Astrocyte (in vitro differentiated cells and primary cell): ENCODE data around the gene ZNF488. TPM values are rescaled to one million over a fixed set of nuclear protein-coding genes. Genes with fewer than 3 reads are reported as not detected.

Experiments
- DNase-seq: peaks from one replicate; pipeline ENCODE4 v3.0.0-alpha.2; 2010; ENCODE audit warnings: low read depth
- FAIRE-seq: peaks from 2 replicates; lab custom pipeline; 2011; peaks lifted over from hg19 to GRCh38; lab: Jason Lieb, UNC
- H2AFZ ChIP-seq: 2 replicates; pipeline ENCODE4 v1.6.0; 2012; ENCODE audit warnings: low read depth, low read length, inconsistent platforms
- H3K27ac ChIP-seq: 2 replicates; pipeline ENCODE4 v1.5.1; 2011; ENCODE audit warnings: low read depth, low read length, inconsistent platforms
- H3K27me3 ChIP-seq: 2 replicates; pipeline ENCODE4 v1.6.0; 2011; ENCODE audit warnings: low read length, inconsistent platforms; ENCODE audit not compliant: insufficient read depth
- H3K36me3 ChIP-seq: 2 replicates; pipeline ENCODE4 v1.5.1; 2011; ENCODE audit warnings: low read length, inconsistent platforms; ENCODE audit not compliant: insufficient read depth
- H3K4me1 ChIP-seq: 2 replicates; pipeline ENCODE4 v1.5.1; 2011; ENCODE audit warnings: low read length, inconsistent platforms; ENCODE audit not compliant: insufficient read depth
- H3K4me2 ChIP-seq: 2 replicates; pipeline ENCODE4 v1.6.0; 2012; ENCODE audit warnings: low read length, inconsistent platforms
- H3K4me3 ChIP-seq: 2 replicates; pipeline ENCODE4 v1.5.1; 2011; ENCODE audit warnings: low read depth, mild to moderate bottlenecking, low read length, inconsistent platforms; ENCODE audit not compliant: insufficient read depth
- H3K79me2 ChIP-seq: 2 replicates; pipeline ENCODE4 v1.6.0; 2012; ENCODE audit warnings: mild to moderate bottlenecking, low read length, inconsistent platforms; ENCODE audit not compliant: insufficient read depth
- H3K9ac ChIP-seq: 2 replicates; pipeline ENCODE4 v1.6.0; 2012; ENCODE audit warnings: mild to moderate bottlenecking, low read length, inconsistent platforms
- H3K9me3 ChIP-seq: 2 replicates; pipeline ENCODE4 v1.5.1; 2012; ENCODE audit warnings: low read depth, mild to moderate bottlenecking, low read length, inconsistent platforms; ENCODE audit not compliant: insufficient read depth
- H4K20me1 ChIP-seq: 2 replicates; pipeline ENCODE4 v1.6.0; 2012; ENCODE audit warnings: low read length, inconsistent platforms; ENCODE audit not compliant: insufficient read depth
- H3K27ac Mint-ChIP-seq: one replicate; pipeline ENCODE4 v1.8.0; 2021; ENCODE audit warnings: mild to moderate bottlenecking, mixed read lengths; ENCODE audit not compliant: unreplicated experiment
- H3K27me3 Mint-ChIP-seq: one replicate; pipeline ENCODE4 v1.8.0; 2021; ENCODE audit warnings: low read depth, mixed read lengths; ENCODE audit not compliant: unreplicated experiment
- H3K36me3 Mint-ChIP-seq: one replicate; pipeline ENCODE4 v1.8.0; 2021; ENCODE audit warnings: low read depth, mixed read lengths; ENCODE audit not compliant: unreplicated experiment
- H3K4me1 Mint-ChIP-seq: one replicate; pipeline ENCODE4 v1.8.0; 2021; ENCODE audit warnings: low read depth, mixed read lengths; ENCODE audit not compliant: unreplicated experiment
- H3K4me3 Mint-ChIP-seq: one replicate; pipeline ENCODE4 v1.8.0; 2021; ENCODE audit warnings: mild to moderate bottlenecking, moderate library complexity, mixed read lengths; ENCODE audit not compliant: unreplicated experiment
- H3K9me3 Mint-ChIP-seq: one replicate; pipeline ENCODE4 v1.8.0; 2021; ENCODE audit warnings: mild to moderate bottlenecking, mixed read lengths; ENCODE audit not compliant: unreplicated experiment
- CTCF ChIP-seq: IDR thresholded peaks from 2 replicates; pipeline ENCODE4 v1.5.1; 2011; ENCODE audit warnings: low read depth, mild to moderate bottlenecking, inconsistent platforms, low read length, moderate library complexity; ENCODE audit not compliant: insufficient read depth
- EZH2 ChIP-seq: IDR thresholded peaks from 2 replicates; pipeline ENCODE4 v1.6.1; 2012; ENCODE audit warnings: mild to moderate bottlenecking, low read length, inconsistent platforms; ENCODE audit not compliant: insufficient read depth
- total RNA-seq: library from RNA; stranded (reverse); gene quantifications from 2 replicates; pipeline ENCODE4 v1.2.1, GENCODE V29; 2021

Gene ZNF488
- total RNA-seq, 1 donor from 2014 or later, result 1.4 TPM

GRCh38 chr10:47332946-47333345, 51.1 kb downstream of the ZNF488 start:
- H3K27me3 Mint-ChIP-seq, result peaks cover 38% of the 10 kb centered on the region
- Histone ChIP-seq H3K36me3 (no peaks in the 10 kb centered on the region), H3K4me2 (no peak overlapping the region), H3K27me3 (peaks cover 16% of the 10 kb centered on the region), H4K20me1 (no peaks in the 10 kb centered on the region), H3K27ac (no peak overlapping the region), H3K79me2 (no peaks in the 10 kb centered on the region), H3K9ac (no peak overlapping the region), H3K9me3 (no peaks in the 10 kb centered on the region), H2AFZ (no peak overlapping the region), H3K4me1 (no peaks in the 10 kb centered on the region), H3K4me3 (no peak overlapping the region)
- H3K9me3 Mint-ChIP-seq, result no peaks in the 10 kb centered on the region
- FAIRE-seq (no peak), DNase-seq (no peak)
- peaks cover 3% of the 10 kb centered on the region for H3K4me1 Mint-ChIP-seq
- no peak overlapping the region for H3K4me3 Mint-ChIP-seq
- TF ChIP-seq EZH2 (no peak), CTCF (no peak)
- H3K27ac Mint-ChIP-seq, result no peak overlapping the region
- no peaks in the 10 kb centered on the region for H3K36me3 Mint-ChIP-seq

GRCh38 chr10:47332371-47332770, 51.7 kb downstream of the ZNF488 start:
- H3K36me3 ChIP-seq, result no peaks in the 10 kb centered on the region
- DNase-seq (no peak), FAIRE-seq (no peak)
- H2AFZ ChIP-seq, result no peak overlapping the region
- H3K27ac ChIP-seq, result no peak overlapping the region
- H3K4me2 ChIP-seq, result no peak overlapping the region
- H3K9me3 ChIP-seq, result no peaks in the 10 kb centered on the region
- no peak overlapping the region for H3K4me3 Mint-ChIP-seq
- TF ChIP-seq CTCF (no peak), EZH2 (no peak)
- no peak overlapping the region for H3K9ac ChIP-seq
- H3K4me1 ChIP-seq, result no peaks in the 10 kb centered on the region
- peaks cover 12% of the 10 kb centered on the region for H3K27me3 ChIP-seq
- H4K20me1 ChIP-seq, result no peaks in the 10 kb centered on the region
- H3K9me3 Mint-ChIP-seq, result no peaks in the 10 kb centered on the region
- peaks cover 41% of the 10 kb centered on the region for H3K27me3 Mint-ChIP-seq
- H3K4me3 ChIP-seq, result no peak overlapping the region
- no peaks in the 10 kb centered on the region for H3K79me2 ChIP-seq
- H3K36me3 Mint-ChIP-seq, result no peaks in the 10 kb centered on the region
- peaks cover 3% of the 10 kb centered on the region for H3K4me1 Mint-ChIP-seq
- no peak overlapping the region for H3K27ac Mint-ChIP-seq

- Histone ChIP-seq H3K27ac (no peak overlapping the region), H3K4me2 (no peak overlapping the region), H3K4me3 (no peak overlapping the region), H3K36me3 (no peaks in the 10 kb centered on the region), H4K20me1 (no peaks in the 10 kb centered on the region), H2AFZ (no peak overlapping the region), H3K4me1 (no peaks in the 10 kb centered on the region), H3K27me3 (peaks cover 11% of the 10 kb centered on the region), H3K9me3 (no peaks in the 10 kb centered on the region), H3K9ac (no peak overlapping the region), H3K79me2 (no peaks in the 10 kb centered on the region)
- Mint-ChIP-seq H3K27ac (no peak overlapping the region), H3K4me1 (peaks cover 3% of the 10 kb centered on the region), H3K36me3 (no peaks in the 10 kb centered on the region), H3K4me3 (no peak overlapping the region), H3K9me3 (no peaks in the 10 kb centered on the region), H3K27me3 (peaks cover 40% of the 10 kb centered on the region)
- no peak for TF ChIP-seq EZH2
- TF ChIP-seq CTCF, result no peak
- DNase-seq (no peak), FAIRE-seq (no peak)
Measured at GRCh38 chr10:47331954-47332353, 52.1 kb downstream of the ZNF488 start.
